GM18909 (cell line): ENCODE measurements around the gene FA2H.

Experiments used
- ATAC-seq: cut with Tn5 transposase; IDR thresholded peaks from one replicate; pipeline ENCODE4 v1.9.1; 2021; ENCODE audit warnings: mild to moderate bottlenecking; ENCODE audit not compliant: unreplicated experiment, poor library complexity

FA2H gene

GRCh38 chr16:74747716-74748615 lies 26.7 kb downstream of the FA2H start:
- ATAC-seq, result no peak

GRCh38 chr16:74745926-74746325 lies 28.7 kb downstream of the FA2H start:
- ATAC-seq, result no peak

- ATAC-seq, result no peak
Measured at GRCh38 chr16:74745109-74745615, 29.5 kb downstream of the FA2H start.

GRCh38 chr16:74744566-74744965 lies 30.1 kb downstream of the FA2H start:
- ATAC-seq, result no peak

GRCh38 chr16:74743668-74744299 lies 30.8 kb downstream of the FA2H start:
- no peak for ATAC-seq

GRCh38 chr16:74743045-74743667 lies 31.5 kb downstream of the FA2H start:
- ATAC-seq, result no peak

GRCh38 chr16:74742051-74742481 lies 32.6 kb downstream of the FA2H start:
- no peak for ATAC-seq

- no peak for ATAC-seq
Measured at GRCh38 chr16:74740795-74741304, 33.8 kb downstream of the FA2H start.

- no peak for ATAC-seq
Measured at GRCh38 chr16:74739275-74739674, 35.3 kb downstream of the FA2H start.

- ATAC-seq, result no peak
Measured at GRCh38 chr16:74738816-74739215, 35.8 kb downstream of the FA2H start.

GRCh38 chr16:74738113-74738541 lies 36.5 kb downstream of the FA2H start:
- ATAC-seq, result no peak

GRCh38 chr16:74737521-74737920 lies 37.1 kb downstream of the FA2H start:
- no peak for ATAC-seq

- ATAC-seq, result no peak
Measured at GRCh38 chr16:74736531-74737157, 38.0 kb downstream of the FA2H start.

- no peak for ATAC-seq
Measured at GRCh38 chr16:74735554-74735953, 39.1 kb downstream of the FA2H start.

- ATAC-seq, result no peak
Measured at GRCh38 chr16:74735162-74735452, 39.5 kb downstream of the FA2H start.

GRCh38 chr16:74734361-74735161 lies 40.1 kb downstream of the FA2H start:
- ATAC-seq, result no peak

GRCh38 chr16:74732707-74733350 lies 41.8 kb downstream of the FA2H start:
- no peak for ATAC-seq

- no peak for ATAC-seq
Measured at GRCh38 chr16:74731853-74732477, 42.7 kb downstream of the FA2H start.
